Caki2 (cell line): ENCODE data around the gene MRPS2. TPM values are rescaled to one million over a fixed set of nuclear protein-coding genes. Genes with fewer than 3 reads are reported as not detected.
"Not testable (repeated sequence)": the region's sequence is repeated elsewhere in the genome, so short reads cannot be mapped to it uniquely, and the experiment has no call there.

Experiments used
- DNase-seq: peaks from one replicate; pipeline ENCODE4 v3.0.0-alpha.2; 2015; ENCODE audit warnings: low read depth
- in situ Hi-C: cut with HindIII; loops from 2 replicates; pipeline ENCODE4 v1.10.0; 2016; ENCODE audit warnings: low sequenced_read_pairs, low pct_unique_long_range_greater_than_20kb, mixed read lengths
- total RNA-seq: library from RNA; depleted of rRNA; stranded (reverse); fragments of >200 nt; shearing (Covaris generic); gene quantifications from 2 replicates; pipeline ENCODE4 v1.2.3, GENCODE V29; 2014; ENCODE audit warnings: low replicate concordance; rRNA removed

Gene MRPS2
- total RNA-seq, 1 experiment from 2014 or later: 50.6 TPM

- in situ Hi-C loops: no loop called here
- no peak for DNase-seq
Measured at GRCh38 chr9:135544981-135545635, 44.6 kb downstream of the MRPS2 start.

GRCh38 chr9:135545646-135546176, 45.2 kb downstream of the MRPS2 start, which contains the start of gene OBP2A:
TSS of gene OBP2A (plus strand) at chr9:135546126. CDS start at chr9:135546181, 55 bp downstream.
- in situ Hi-C loops, DNase-seq: not testable (repeated sequence)

- DNase-seq, in situ Hi-C loops: not testable (repeated sequence)
Measured at GRCh38 chr9:135546792-135547617, 46.5 kb downstream of the MRPS2 start.

- DNase-seq: no peak
- in situ Hi-C loops: no loop called here
Measured at GRCh38 chr9:135547756-135548736, 47.6 kb downstream of the MRPS2 start.

- DNase-seq, in situ Hi-C loops: not testable (repeated sequence)
Measured at GRCh38 chr9:135549478-135550343, 49.2 kb downstream of the MRPS2 start.

- in situ Hi-C loops: no loop called here
- no peak for DNase-seq
Measured at GRCh38 chr9:135550344-135550918, 49.9 kb downstream of the MRPS2 start.

GRCh38 chr9:135551031-135551430, 50.5 kb downstream of the MRPS2 start:
- in situ Hi-C loops: no loop called here
- DNase-seq: no peak

GRCh38 chr9:135551456-135551855, 51.0 kb downstream of the MRPS2 start:
- DNase-seq: no peak
- in situ Hi-C loops: no loop called here

- in situ Hi-C loops: no loop called here
Measured at GRCh38 chr9:135552021-135552697, 51.7 kb downstream of the MRPS2 start.

GRCh38 chr9:135552698-135553171, 52.3 kb downstream of the MRPS2 start:
- DNase-seq: no peak
- in situ Hi-C loops: no loop called here

More at GRCh38 chr9:135552021-135552697, 51.7 kb downstream of the MRPS2 start:
- no peak for DNase-seq

Other genes with a start within 250 kb of the MRPS2 start
- 30.4 and 32.4 TPM in 2 replicates for gene PPP1R26, start 20.9 kb upstream of the MRPS2 start, total RNA-seq
- gene LCN1, start 20.8 kb downstream of the MRPS2 start, total RNA-seq: not detected in 2 replicates
- gene OBP2A, start 45.4 kb downstream of the MRPS2 start, total RNA-seq: not detected in 2 replicates
- gene PAEP, start 61.1 kb downstream of the MRPS2 start, total RNA-seq: not detected in 2 replicates
- gene GLT6D1, start 138.9 kb downstream of the MRPS2 start, total RNA-seq: not detected in 2 replicates
- not detected in 2 replicates for gene LCN9, start 162.6 kb downstream of the MRPS2 start, total RNA-seq
- gene SOHLH1, start 198.8 kb downstream of the MRPS2 start, total RNA-seq: not detected in 2 replicates
- not detected in 2 replicates for gene KCNT1, start 201.5 kb downstream of the MRPS2 start, total RNA-seq